Measurements from ENCODE around the gene SRPK2.

Gene SRPK2

DNA sequence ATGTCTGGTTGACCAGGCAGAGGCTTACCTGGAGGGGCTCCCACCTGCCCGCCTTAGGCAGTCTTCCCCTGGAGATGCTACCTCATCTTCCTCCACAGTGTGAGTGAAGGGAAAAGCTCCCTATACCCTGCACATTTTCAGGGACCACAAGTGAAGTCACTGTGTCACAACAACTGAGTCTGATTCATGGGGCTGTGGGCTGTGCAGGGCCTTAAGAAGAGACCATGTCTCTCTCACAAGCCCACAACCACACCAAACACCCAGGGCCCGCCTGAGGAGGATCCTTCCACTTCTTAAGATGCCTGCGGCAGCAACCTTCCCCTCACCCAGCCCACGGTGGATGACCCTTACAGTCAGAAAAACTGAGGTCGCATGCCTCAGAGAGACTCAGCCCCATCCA, 256.4 kb downstream of the SRPK2 start:
- H3K36me3 Mint-ChIP-seq (ENCODE audit: low read depth), result peaks cover 70% of the 10 kb centered on the region
- H3K27me3 Mint-ChIP-seq (ENCODE audit: low read depth, poor library complexity), result peaks cover 2% of the 10 kb centered on the region
- TF ChIP-seq, protein P1, sequence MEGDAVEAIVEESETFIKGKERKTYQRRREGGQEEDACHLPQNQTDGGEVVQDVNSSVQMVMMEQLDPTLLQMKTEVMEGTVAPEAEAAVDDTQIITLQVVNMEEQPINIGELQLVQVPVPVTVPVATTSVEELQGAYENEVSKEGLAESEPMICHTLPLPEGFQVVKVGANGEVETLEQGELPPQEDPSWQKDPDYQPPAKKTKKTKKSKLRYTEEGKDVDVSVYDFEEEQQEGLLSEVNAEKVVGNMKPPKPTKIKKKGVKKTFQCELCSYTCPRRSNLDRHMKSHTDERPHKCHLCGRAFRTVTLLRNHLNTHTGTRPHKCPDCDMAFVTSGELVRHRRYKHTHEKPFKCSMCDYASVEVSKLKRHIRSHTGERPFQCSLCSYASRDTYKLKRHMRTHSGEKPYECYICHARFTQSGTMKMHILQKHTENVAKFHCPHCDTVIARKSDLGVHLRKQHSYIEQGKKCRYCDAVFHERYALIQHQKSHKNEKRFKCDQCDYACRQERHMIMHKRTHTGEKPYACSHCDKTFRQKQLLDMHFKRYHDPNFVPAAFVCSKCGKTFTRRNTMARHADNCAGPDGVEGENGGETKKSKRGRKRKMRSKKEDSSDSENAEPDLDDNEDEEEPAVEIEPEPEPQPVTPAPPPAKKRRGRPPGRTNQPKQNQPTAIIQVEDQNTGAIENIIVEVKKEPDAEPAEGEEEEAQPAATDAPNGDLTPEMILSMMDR (IDR thresholded peaks at IDR 0.05), result no peak
- no peak overlapping the region for H3K4me3 Mint-ChIP-seq
- no peak for DNase-seq
- H3K27ac Mint-ChIP-seq, result peak overlapping the region; percentile 95
- H3K9me3 Mint-ChIP-seq, result no peaks in the 10 kb centered on the region
- H3K4me1 Mint-ChIP-seq, result peaks cover 60% of the 10 kb centered on the region

- Mint-ChIP-seq H3K36me3 (ENCODE audit: low read depth) (peaks cover 67% of the 10 kb centered on the region), H3K27me3 (ENCODE audit: low read depth, poor library complexity) (peaks cover 2% of the 10 kb centered on the region), H3K27ac (peak overlapping the region; percentile 95), H3K9me3 (no peaks in the 10 kb centered on the region), H3K4me1 (peaks cover 58% of the 10 kb centered on the region), H3K4me3 (peak overlapping the region; percentile 31)
- TF ChIP-seq, protein P1 (IDR thresholded peaks at IDR 0.05), result no peak
- no peak for DNase-seq
These were observed 256.8 kb downstream of the SRPK2 start for GRCh38 chr7:105131890-105132289.

GRCh38 chr7:105131033-105131656, 257.6 kb downstream of the SRPK2 start:
- H3K27me3 Mint-ChIP-seq (ENCODE audit: low read depth, poor library complexity), result peaks cover 2% of the 10 kb centered on the region
- TF ChIP-seq, protein P1 (IDR thresholded peaks at IDR 0.05), result no peak
- H3K36me3 Mint-ChIP-seq (ENCODE audit: low read depth), result peaks cover 65% of the 10 kb centered on the region
- H3K4me3 Mint-ChIP-seq, result peak overlapping the region; percentile 27
- H3K4me1 Mint-ChIP-seq, result peaks cover 53% of the 10 kb centered on the region
- no peaks in the 10 kb centered on the region for H3K9me3 Mint-ChIP-seq
- H3K27ac Mint-ChIP-seq, result peak overlapping the region; percentile 97
- peak; percentile 32 for DNase-seq

GRCh38 chr7:105130580-105130979, 258.1 kb downstream of the SRPK2 start:
- Mint-ChIP-seq H3K27ac (peak overlapping the region; percentile 78), H3K9me3 (no peaks in the 10 kb centered on the region)

GRCh38 chr7:105130048-105130447, 258.7 kb downstream of the SRPK2 start:
- Mint-ChIP-seq H3K36me3 (ENCODE audit: low read depth) (peaks cover 73% of the 10 kb centered on the region), H3K9me3 (no peaks in the 10 kb centered on the region), H3K27me3 (ENCODE audit: low read depth, poor library complexity) (peaks cover 2% of the 10 kb centered on the region), H3K27ac (peak overlapping the region; percentile 36), H3K4me3 (no peak overlapping the region), H3K4me1 (peaks cover 50% of the 10 kb centered on the region)
- TF ChIP-seq, protein P1 (IDR thresholded peaks at IDR 0.05), result no peak
- DNase-seq, result no peak

More at GRCh38 chr7:105130580-105130979, 258.1 kb downstream of the SRPK2 start:
- H3K4me1 Mint-ChIP-seq, result peaks cover 53% of the 10 kb centered on the region
- TF ChIP-seq, protein P1 (IDR thresholded peaks at IDR 0.05), result no peak
- peaks cover 2% of the 10 kb centered on the region for H3K27me3 Mint-ChIP-seq (ENCODE audit: low read depth, poor library complexity)
- no peak for DNase-seq
- no peak overlapping the region for H3K4me3 Mint-ChIP-seq
- peaks cover 70% of the 10 kb centered on the region for H3K36me3 Mint-ChIP-seq (ENCODE audit: low read depth)

GRCh38 chr7:105127179-105127578, 261.5 kb downstream of the SRPK2 start:
- no peaks in the 10 kb centered on the region for H3K9me3 Mint-ChIP-seq
- H3K27me3 Mint-ChIP-seq (ENCODE audit: low read depth, poor library complexity), result no peaks in the 10 kb centered on the region
- DNase-seq, result no peak
- TF ChIP-seq, protein P1 (IDR thresholded peaks at IDR 0.05), result no peak
- H3K4me1 Mint-ChIP-seq, result peaks cover 21% of the 10 kb centered on the region
- H3K36me3 Mint-ChIP-seq (ENCODE audit: low read depth), result peaks cover 61% of the 10 kb centered on the region
- no peak overlapping the region for H3K27ac Mint-ChIP-seq
- no peak overlapping the region for H3K4me3 Mint-ChIP-seq
